A549 (cell line): ENCODE data around the gene KIAA0930. TPM values are rescaled to one million over a fixed set of nuclear protein-coding genes. Genes with fewer than 3 reads are reported as not detected.

Source experiments
- ATAC-seq, 2 experiments: fragments of 200-7000 bp in 1 of 2; fragments of >200 bp in 1 of 2; cut with Nextera tagmentation in 1 of 2; cut with Tn5 transposase in 1 of 2; 3 replicates each; pipeline versions ENCODE4 v1.8.0 to v1.9.1; 2018 to 2020; ENCODE audit warnings: mild to moderate bottlenecking in 1 of 2, moderate library complexity in 1 of 2
- CTCF ChIA-PET: fragments of 300-600 bp; sonication (Branson Sonifier 250); formaldehyde crosslinking; extraction: SDS; loops from one replicate; lab custom pipeline; 2021; ENCODE audit warnings: antibody characterized with exemption, inconsistent platforms; lab: Yijun Ruan, JAX
- POLR2A ChIA-PET: fragments of 350-600 bp; formaldehyde crosslinking; extraction: SDS; loops from one replicate; lab custom pipeline; 2021; ENCODE audit warnings: antibody characterized with exemption, inconsistent platforms; lab: Yijun Ruan, JAX
- DNase-seq, 2 experiments: peaks; one replicate each; pipeline versions ENCODE4 v3.0.0 to v3.0.0-alpha.2; 2011 to 2016; ENCODE audit warnings: low read depth in 1 of 2, low spot score in 1 of 2
- FAIRE-seq: peaks from 2 replicates; lab custom pipeline; 2011; peaks lifted over from hg19 to GRCh38; lab: Jason Lieb, UNC
- H3K27ac ChIP-seq, 2 experiments: fragments of >200 bp; sonication (Bioruptor Twin); formaldehyde crosslinking; 3 replicates each; pipeline ENCODE4 v1.5.1; 2016 to 2017
- H3K4me1 ChIP-seq: fragments of >200 bp; sonication (Bioruptor Twin); formaldehyde crosslinking; 3 replicates; pipeline ENCODE4 v1.6.1; 2016
- H3K4me2 ChIP-seq: fragments of >200 bp; sonication (Bioruptor Twin); formaldehyde crosslinking; 3 replicates; pipeline ENCODE4 v1.6.1; 2016
- H3K4me3 ChIP-seq: fragments of >200 bp; sonication (Bioruptor Twin); formaldehyde crosslinking; 3 replicates; pipeline ENCODE4 v1.5.1; 2016
- H3K9me3 ChIP-seq: fragments of >200 bp; sonication (Bioruptor Twin); formaldehyde crosslinking; 3 replicates; pipeline ENCODE4 v1.6.1; 2016
- BCL3 ChIP-seq: fragments of >200 bp; sonication (Bioruptor Twin); formaldehyde crosslinking; IDR thresholded peaks from 3 replicates; pipeline ENCODE4 v1.6.1; 2016
- CHD2 ChIP-seq: fragments of 150-350 bp; IDR thresholded peaks from 2 replicates; pipeline ENCODE4 v1.6.1; 2014; ENCODE audit warnings: low read length; ENCODE audit not compliant: partially characterized antibody
- CTCF ChIP-seq: fragments of >200 bp; sonication (Bioruptor Twin); formaldehyde crosslinking; IDR thresholded peaks from 3 replicates; pipeline ENCODE4 v1.5.1; 2016
- ESRRA ChIP-seq: fragments of 150-350 bp; IDR thresholded peaks from 2 replicates; pipeline ENCODE4 v1.6.1; 2014; ENCODE audit warnings: mild to moderate bottlenecking, low read length, borderline replicate concordance
- FOSB ChIP-seq: fragments of 250-450 bp; sonication (Bioruptor Pico); IDR thresholded peaks from 2 replicates; pipeline ENCODE4 v1.5.0; 2020; ENCODE audit warnings: mild to moderate bottlenecking, moderate library complexity
- HDAC2 ChIP-seq: fragments of 200-600 bp; sonication (generic); IDR thresholded peaks from 2 replicates; pipeline ENCODE4 v1.6.1; 2016
- HOXA7 ChIP-seq: fragments of 250-450 bp; sonication (Bioruptor Pico); IDR thresholded peaks from 2 replicates; pipeline ENCODE4 v1.5.0; 2020; ENCODE audit warnings: mild to moderate bottlenecking, moderate library complexity
- JUN ChIP-seq, 2 experiments: fragments of >200 bp; sonication (Bioruptor Twin); formaldehyde crosslinking; IDR thresholded peaks; 2 replicates in 1 of 2; 3 replicates in 1 of 2; pipeline ENCODE4 v1.6.1; 2016 to 2017
- MAFK ChIP-seq: fragments of 450-650 bp; IDR thresholded peaks from 2 replicates; pipeline ENCODE4 v1.6.1; 2014; ENCODE audit not compliant: partially characterized antibody
- PHF8 ChIP-seq: fragments of 200-600 bp; sonication (generic); IDR thresholded peaks from 2 replicates; pipeline ENCODE4 v1.6.1; 2016; ENCODE audit warnings: low read depth, mild to moderate bottlenecking, antibody characterized with exemption, moderate library complexity, borderline replicate concordance
- RCOR1 ChIP-seq: fragments of 150-350 bp; IDR thresholded peaks from 2 replicates; pipeline ENCODE4 v1.6.1; 2014; ENCODE audit warnings: antibody characterized with exemption, low read length, low read depth
- RFX5 ChIP-seq: fragments of 450-650 bp; IDR thresholded peaks from 2 replicates; pipeline ENCODE4 v1.7.1; 2014; ENCODE audit warnings: antibody characterized with exemption, mild to moderate bottlenecking, moderate library complexity
- SREBF2 ChIP-seq: fragments of 450-650 bp; IDR thresholded peaks from 2 replicates; pipeline ENCODE4 v1.6.1; 2014; ENCODE audit warnings: mild to moderate bottlenecking, moderate library complexity
- ZSCAN20 ChIP-seq: fragments of 250-450 bp; sonication (Bioruptor Pico); IDR thresholded peaks from 2 replicates; pipeline ENCODE4 v1.8.0; 2022; ENCODE audit warnings: mild to moderate bottlenecking, moderate library complexity
- WGBS: methylation state at CpG from one replicate; pipeline ENCODE4 v1.1.6; 2017; ENCODE audit errors: missing lambda C conversion rate; 5-methylcytosine and 5-hydroxymethylcytosine counted together
- polyA plus RNA-seq, 4 experiments: library from polyadenylated mRNA; depleted of rRNA in 3 of 4; stranded (reverse); fragments of >200 nt; fragmentation: RNase III in 1 of 4; extraction: RNeasy Plus Mini Kit Qiagen cat#74134 plus additional on column Dnase treatment in 1 of 4; gene quantifications; 2 replicates in 3 of 4; 3 replicates in 1 of 4; pipeline ENCODE4 v1.2.3, GENCODE V29; 2011 to 2017
- TF ChIP-seq, protein P1 (sequence below): fragments of 250-450 bp; sonication (Bioruptor Pico); IDR thresholded peaks from 2 replicates; pipeline ENCODE4 v1.5.0; 2020; ENCODE audit warnings: low read depth, mild to moderate bottlenecking, moderate library complexity
- TF ChIP-seq, protein P2 (sequence below): fragments of >200 bp; sonication (Bioruptor Twin); formaldehyde crosslinking; IDR thresholded peaks from 2 replicates; pipeline ENCODE4 v1.6.1; 2016
- TF ChIP-seq, protein P3 (sequence below): IDR thresholded peaks from 2 replicates; pipeline ENCODE4 v1.6.1; 2012; ENCODE audit warnings: low read depth, borderline replicate concordance

KIAA0930 gene
- polyA plus RNA-seq, 2 of the 4 experiments (the other 2 are of a cell fraction): 47.7 to 60.0 TPM

DNA sequence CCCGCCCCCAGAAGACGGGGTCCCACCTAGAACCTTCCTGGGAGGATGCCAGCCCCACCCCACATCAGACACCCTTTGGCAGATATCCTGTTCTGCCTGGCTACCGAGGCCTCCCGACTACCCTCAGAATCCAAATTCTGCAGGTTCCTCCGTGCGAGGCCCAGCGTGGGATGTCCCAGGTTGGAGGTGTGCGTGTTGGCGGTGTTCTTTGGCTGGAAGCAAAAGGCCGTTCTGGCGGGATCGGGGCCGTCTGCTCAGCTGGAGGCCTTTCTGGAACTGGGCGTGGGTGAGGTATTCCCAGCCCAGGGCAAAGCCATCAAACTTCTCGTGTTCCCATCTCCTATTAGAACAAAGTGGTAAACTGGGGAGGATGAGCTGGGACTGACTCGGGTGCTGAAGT, 44.4 kb downstream of the KIAA0930 start (continued):
- no peak for TF ChIP-seq ZSCAN20 (CRISPR knock-in tag)
- TF ChIP-seq, protein P1, sequence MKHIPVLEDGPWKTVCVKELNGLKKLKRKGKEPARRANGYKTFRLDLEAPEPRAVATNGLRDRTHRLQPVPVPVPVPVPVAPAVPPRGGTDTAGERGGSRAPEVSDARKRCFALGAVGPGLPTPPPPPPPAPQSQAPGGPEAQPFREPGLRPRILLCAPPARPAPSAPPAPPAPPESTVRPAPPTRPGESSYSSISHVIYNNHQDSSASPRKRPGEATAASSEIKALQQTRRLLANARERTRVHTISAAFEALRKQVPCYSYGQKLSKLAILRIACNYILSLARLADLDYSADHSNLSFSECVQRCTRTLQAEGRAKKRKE (CRISPR knock-in tag): no peak
- no peak for TF ChIP-seq CTCF

- DNase-seq: no peak
- Histone ChIP-seq H3K9me3 (no peaks in the 10 kb centered on the region), H3K4me2 (no peak overlapping the region), H3K27ac (no peak overlapping the region), H3K4me1 (no peaks in the 10 kb centered on the region)
- 97% methylated on average over 3 of the region's 7 CpGs for WGBS
- POLR2A ChIA-PET: no interaction called here
- TF ChIP-seq ZSCAN20 (CRISPR knock-in tag) (no peak), SREBF2 (no peak), PHF8 (no peak), MAFK (no peak)
- TF ChIP-seq, protein P2, sequence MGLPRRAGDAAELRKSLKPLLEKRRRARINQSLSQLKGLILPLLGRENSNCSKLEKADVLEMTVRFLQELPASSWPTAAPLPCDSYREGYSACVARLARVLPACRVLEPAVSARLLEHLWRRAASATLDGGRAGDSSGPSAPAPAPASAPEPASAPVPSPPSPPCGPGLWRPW: no peak
- TF ChIP-seq, all 56 proteins: peak for 0
- FAIRE-seq: no peak
- H3K4me3 ChIP-seq: no peak overlapping the region
- CTCF ChIA-PET: interaction anchor here (0.9 kb wide), 1 partner anchor 67 kb away, joined by 3 read pairs; no protein-coding TSS in a partner anchor
- ATAC-seq: no peak
These were observed 45.1 kb downstream of the KIAA0930 start for GRCh38 chr22:45195616-45196015.

GRCh38 chr22:45194686-45195085, 46.0 kb downstream of the KIAA0930 start:
- no peak overlapping the region for H3K4me3 ChIP-seq
- no peaks in the 10 kb centered on the region for H3K4me1 ChIP-seq
- ATAC-seq (no peak), DNase-seq (no peak), FAIRE-seq (no peak)
- no peaks in the 10 kb centered on the region for H3K9me3 ChIP-seq
- H3K4me2 ChIP-seq: no peak overlapping the region
- ChIA-PET CTCF (interaction anchor here (0.7 kb wide), 1 partner anchor 14 kb away, joined by 3 read pairs; no protein-coding TSS in a partner anchor), POLR2A (no interaction called here)
- no peak for TF ChIP-seq ESRRA
- TF ChIP-seq HDAC2: no peak
- no peak for TF ChIP-seq RCOR1
- TF ChIP-seq JUN (IDR thresholded peaks at IDR 0.05): no peak
- no peak for TF ChIP-seq RFX5
- TF ChIP-seq BCL3: no peak
- no peak for TF ChIP-seq HOXA7
- no peak for TF ChIP-seq FOSB (CRISPR knock-in tag)
- TF ChIP-seq, protein P1 (CRISPR knock-in tag): no peak
- TF ChIP-seq CHD2: no peak
- TF ChIP-seq, protein P3, sequence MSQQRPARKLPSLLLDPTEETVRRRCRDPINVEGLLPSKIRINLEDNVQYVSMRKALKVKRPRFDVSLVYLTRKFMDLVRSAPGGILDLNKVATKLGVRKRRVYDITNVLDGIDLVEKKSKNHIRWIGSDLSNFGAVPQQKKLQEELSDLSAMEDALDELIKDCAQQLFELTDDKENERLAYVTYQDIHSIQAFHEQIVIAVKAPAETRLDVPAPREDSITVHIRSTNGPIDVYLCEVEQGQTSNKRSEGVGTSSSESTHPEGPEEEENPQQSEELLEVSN: no peak
- WGBS: 87% methylated on average over 17 of the region's 17 CpGs
- H3K27ac ChIP-seq: no peak overlapping the region
